LNCAP (cell line): ENCODE data around the gene DPP4.

Source experiments
- CTCF ChIP-seq: fragments of 450-650 bp; IDR thresholded peaks from 2 replicates; pipeline ENCODE4 v1.5.1; 2017; ENCODE audit warnings: mild to moderate bottlenecking

Gene DPP4

GRCh38 chr2:161981679-161982250, 92.2 kb downstream of the DPP4 start:
- TF ChIP-seq CTCF = no peak

GRCh38 chr2:161980976-161981375, 93.0 kb downstream of the DPP4 start:
- TF ChIP-seq CTCF = no peak

GRCh38 chr2:161979490-161979889, 94.5 kb downstream of the DPP4 start:
- TF ChIP-seq CTCF = no peak

- no peak for TF ChIP-seq CTCF
These were observed 97.1 kb downstream of the DPP4 start for GRCh38 chr2:161976917-161977316.

- TF ChIP-seq CTCF = no peak
These were observed 97.7 kb downstream of the DPP4 start for GRCh38 chr2:161976295-161976694.

GRCh38 chr2:161975813-161976160, 98.2 kb downstream of the DPP4 start:
- no peak for TF ChIP-seq CTCF

GRCh38 chr2:161975062-161975812, 98.8 kb downstream of the DPP4 start:
- no peak for TF ChIP-seq CTCF

GRCh38 chr2:161974461-161974860, 99.6 kb downstream of the DPP4 start:
- TF ChIP-seq CTCF = no peak
